Rectal smooth muscle tissue (tissue), 1 donor: ENCODE results near the gene PLEKHG7.
"Not testable (repeated sequence)": the region's sequence is repeated elsewhere in the genome, so short reads cannot be mapped to it uniquely, and the experiment has no call there.

Experiments
- H3K27ac ChIP-seq: one replicate; pipeline ENCODE4 v1.7.0; 2013; ENCODE audit warnings: low read depth, low read length, inconsistent platforms
- H3K27me3 ChIP-seq: one replicate; pipeline ENCODE4 v1.7.0; 2013; ENCODE audit warnings: low read length; ENCODE audit not compliant: control insufficient read depth, insufficient read depth
- H3K36me3 ChIP-seq: one replicate; pipeline ENCODE4 v1.7.0; 2013; ENCODE audit warnings: low read length; ENCODE audit not compliant: control insufficient read depth, insufficient read depth
- H3K4me1 ChIP-seq: one replicate; pipeline ENCODE4 v1.7.0; 2013; ENCODE audit warnings: low read length; ENCODE audit not compliant: control insufficient read depth, insufficient read depth
- H3K4me3 ChIP-seq: one replicate; pipeline ENCODE4 v1.7.0; 2013; ENCODE audit warnings: low read length
- H3K9ac ChIP-seq: one replicate; pipeline ENCODE4 v1.7.0; 2013; ENCODE audit warnings: low read length

The PLEKHG7 gene, protein sequence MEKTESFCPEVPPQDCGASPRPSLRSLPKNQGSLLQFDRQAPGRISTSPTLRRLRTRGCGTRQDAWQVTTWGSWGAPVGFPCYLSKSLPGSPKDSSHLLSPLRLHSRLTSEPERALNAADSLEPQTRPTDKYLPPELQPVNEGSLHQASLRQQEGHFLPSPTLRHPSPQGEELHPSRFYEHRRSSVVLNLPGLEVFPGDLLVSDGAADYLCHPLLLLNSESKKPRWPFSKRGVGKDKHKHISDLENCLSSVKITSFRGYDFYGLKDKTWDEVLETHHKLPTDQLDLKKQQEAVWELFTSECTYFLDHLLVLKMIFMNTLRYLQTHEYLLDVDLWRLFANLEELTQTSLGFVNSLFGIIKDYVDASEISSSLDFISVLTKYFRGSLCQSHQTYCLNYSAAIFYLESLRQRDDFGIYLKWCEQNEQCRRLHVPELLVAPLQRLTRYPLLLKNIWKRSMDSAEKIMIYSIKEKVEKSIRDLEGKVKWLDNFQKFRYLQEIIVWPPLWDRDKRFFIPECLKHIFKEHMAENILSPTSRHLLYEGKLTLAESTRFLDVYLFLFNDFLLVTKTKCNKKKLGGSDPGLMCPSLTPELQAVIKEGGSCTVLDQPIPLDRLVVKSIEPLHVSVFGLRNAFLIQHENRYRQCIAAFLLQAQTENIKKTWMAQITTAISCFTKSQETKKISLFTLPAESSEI

DNA sequence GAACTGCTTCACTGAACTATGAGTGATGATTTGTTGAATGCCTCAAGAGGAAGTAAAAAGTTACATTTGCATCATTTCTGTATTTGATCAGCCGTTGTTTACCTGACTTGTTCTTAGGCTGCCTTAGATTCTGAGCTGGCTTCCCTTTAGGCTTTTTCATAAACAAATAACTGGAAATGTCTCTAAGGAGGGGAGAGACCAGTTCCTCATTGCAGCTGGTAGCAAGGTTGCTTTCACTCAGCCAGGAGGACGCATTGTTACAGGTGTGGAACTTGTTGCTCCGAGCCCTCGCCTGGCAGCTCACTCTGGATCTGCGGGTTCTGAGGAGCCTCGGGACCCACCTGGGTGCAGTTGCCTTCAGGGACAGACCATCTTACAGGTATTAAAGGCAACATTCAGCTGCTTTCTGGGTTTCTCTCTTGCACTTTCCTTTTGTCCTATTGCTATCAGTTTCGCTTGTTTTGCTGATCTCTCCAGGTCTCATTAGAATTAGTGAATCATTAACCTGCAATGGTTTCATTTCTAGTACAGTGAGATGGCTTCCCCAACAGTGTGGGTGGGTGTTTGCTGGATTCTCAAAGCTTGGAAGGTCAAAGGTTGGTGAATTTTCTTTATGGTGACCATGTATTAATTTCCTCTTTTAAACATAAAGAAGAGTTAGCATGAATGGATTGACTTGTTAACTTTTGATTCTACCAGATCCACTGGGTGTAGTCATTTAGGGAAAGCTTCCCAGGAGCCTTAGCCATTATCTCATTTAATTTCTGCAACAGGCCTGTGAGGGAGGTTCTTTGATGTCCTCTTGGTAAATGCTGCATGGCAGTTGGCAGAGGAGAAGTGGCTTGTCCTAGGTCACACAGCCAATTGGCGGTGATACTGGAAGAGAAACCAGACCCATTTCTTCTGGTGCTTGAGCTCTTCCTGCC, at the start of gene PLEKHG7:
Gene PLEKHG7, plus strand, starts transcription at position 236 of the 926 bp plus-strand sequence. CDS start 3,643 bp downstream, outside the sequence.
- H3K4me3 ChIP-seq: peak within 1 kb of the TSS; percentile 62
- H3K4me1 ChIP-seq: no peaks in the 10 kb centered on the region
- no peak within 1 kb of the TSS for H3K27ac ChIP-seq
- no peak within 1 kb of the TSS for H3K9ac ChIP-seq
- no peaks in the 10 kb centered on the region for H3K36me3 ChIP-seq
- no peaks in the 10 kb centered on the region for H3K27me3 ChIP-seq

DNA sequence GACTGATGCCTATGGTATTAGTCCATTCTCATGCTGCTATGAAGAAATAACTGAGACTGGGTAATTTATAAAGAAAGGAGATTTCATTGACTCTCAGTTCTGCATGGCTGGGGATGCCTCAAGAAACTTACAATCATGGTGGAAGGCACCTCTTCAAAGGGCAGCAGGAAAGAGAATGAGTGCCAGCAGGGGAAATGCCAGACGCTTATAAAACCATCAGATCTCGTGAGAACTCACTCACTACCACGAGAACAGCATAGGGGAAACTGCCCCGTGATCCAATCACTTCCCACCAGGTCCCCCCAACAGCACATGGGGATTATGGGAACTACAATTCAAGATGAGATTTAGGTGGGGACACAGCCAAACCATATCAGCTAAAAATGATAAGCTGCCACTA, 48.5 kb upstream of the PLEKHG7 start:
- not testable (repeated sequence) for H3K36me3 ChIP-seq, H3K4me3 ChIP-seq, H3K9ac ChIP-seq, H3K27ac ChIP-seq, H3K4me1 ChIP-seq, H3K27me3 ChIP-seq

DNA sequence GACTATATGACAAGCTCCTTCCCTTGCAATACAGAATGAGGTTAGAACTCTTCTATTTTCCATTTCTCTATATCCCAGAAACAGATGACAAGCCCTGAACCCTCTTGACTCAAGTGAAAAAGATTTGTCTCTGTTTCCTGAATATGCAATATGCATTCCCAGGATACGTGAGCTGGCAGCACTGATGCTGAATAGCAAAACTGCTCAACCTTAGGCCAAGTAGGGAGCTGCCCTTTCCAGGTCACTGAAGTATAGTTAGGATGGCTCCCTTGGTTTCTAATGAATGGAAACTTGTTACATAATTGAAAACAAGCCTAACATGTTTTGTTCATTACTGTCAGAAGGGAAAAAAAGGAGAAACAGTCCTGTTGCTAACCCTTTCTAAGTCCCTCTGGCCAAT, 47.9 kb upstream of the PLEKHG7 start:
- no peaks in the 10 kb centered on the region for H3K36me3 ChIP-seq
- no peak overlapping the region for H3K9ac ChIP-seq
- H3K27ac ChIP-seq: no peak overlapping the region
- no peaks in the 10 kb centered on the region for H3K4me1 ChIP-seq
- no peak overlapping the region for H3K4me3 ChIP-seq
- H3K27me3 ChIP-seq: no peaks in the 10 kb centered on the region

DNA sequence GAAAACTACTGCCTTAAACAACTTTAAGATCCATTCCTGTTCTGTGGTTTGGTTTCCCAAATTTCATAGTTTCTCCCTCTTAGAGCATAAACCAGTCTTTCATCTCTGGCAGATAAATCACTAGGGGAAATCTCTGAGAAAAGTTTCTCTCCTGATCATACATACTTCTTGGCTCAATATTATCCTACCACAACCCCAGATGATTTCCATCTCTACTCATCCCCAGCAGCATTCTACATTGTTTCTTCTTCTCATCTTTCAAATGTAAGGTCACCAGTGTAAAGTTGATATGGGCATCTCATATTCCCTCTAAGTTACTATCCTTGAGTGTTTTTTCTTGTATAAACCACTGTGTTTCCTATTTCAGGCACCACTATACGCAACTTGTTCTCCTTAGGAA, 45.9 kb upstream of the PLEKHG7 start:
- Histone ChIP-seq H3K27ac (no peak overlapping the region), H3K27me3 (no peaks in the 10 kb centered on the region), H3K4me1 (no peaks in the 10 kb centered on the region), H3K4me3 (no peak overlapping the region), H3K9ac (no peak overlapping the region), H3K36me3 (no peaks in the 10 kb centered on the region)

DNA sequence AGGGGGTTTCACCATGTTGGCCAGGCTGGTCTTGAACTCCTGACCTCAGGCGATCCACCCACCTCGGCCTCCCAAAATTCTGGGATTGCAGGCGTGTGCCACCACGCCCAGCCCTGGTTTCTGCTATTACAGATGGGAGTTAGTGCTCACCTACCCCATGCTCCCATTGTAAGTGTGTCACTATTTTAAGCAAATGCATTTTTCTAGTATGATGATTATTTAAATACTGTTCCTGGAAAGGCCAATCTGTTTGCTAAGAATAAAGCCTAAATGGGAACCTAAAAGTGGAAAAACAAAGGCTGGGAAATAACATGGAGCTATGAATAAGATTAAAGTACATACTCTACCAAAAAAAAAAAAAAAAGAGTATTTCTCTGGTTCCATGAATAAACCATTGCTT, 45.0 kb upstream of the PLEKHG7 start:
- no peak overlapping the region for H3K4me3 ChIP-seq
- H3K9ac ChIP-seq: no peak overlapping the region
- no peaks in the 10 kb centered on the region for H3K36me3 ChIP-seq
- H3K27me3 ChIP-seq: no peaks in the 10 kb centered on the region
- no peak overlapping the region for H3K27ac ChIP-seq
- H3K4me1 ChIP-seq: no peaks in the 10 kb centered on the region

DNA sequence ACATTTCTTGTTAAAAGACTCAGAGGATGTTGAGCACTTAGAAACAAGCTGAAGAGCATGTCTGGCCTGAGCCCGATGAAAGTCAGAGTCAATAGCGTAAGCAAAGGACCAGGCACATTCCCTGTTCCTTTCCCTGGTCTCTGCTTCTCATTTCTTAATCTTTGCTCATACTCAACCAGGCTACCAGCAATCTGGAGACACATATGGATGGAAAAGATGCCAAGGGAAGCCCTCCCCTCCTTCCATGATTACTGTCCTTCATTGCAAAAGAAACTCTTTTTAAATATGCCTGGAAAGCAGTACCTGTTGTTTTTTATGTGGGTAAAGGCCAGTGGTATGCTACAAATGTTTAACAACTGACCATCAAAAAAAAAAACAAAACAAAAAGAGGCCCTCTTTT, 44.2 kb upstream of the PLEKHG7 start:
- Histone ChIP-seq H3K27ac (no peak overlapping the region), H3K4me1 (no peaks in the 10 kb centered on the region), H3K36me3 (no peaks in the 10 kb centered on the region)

DNA sequence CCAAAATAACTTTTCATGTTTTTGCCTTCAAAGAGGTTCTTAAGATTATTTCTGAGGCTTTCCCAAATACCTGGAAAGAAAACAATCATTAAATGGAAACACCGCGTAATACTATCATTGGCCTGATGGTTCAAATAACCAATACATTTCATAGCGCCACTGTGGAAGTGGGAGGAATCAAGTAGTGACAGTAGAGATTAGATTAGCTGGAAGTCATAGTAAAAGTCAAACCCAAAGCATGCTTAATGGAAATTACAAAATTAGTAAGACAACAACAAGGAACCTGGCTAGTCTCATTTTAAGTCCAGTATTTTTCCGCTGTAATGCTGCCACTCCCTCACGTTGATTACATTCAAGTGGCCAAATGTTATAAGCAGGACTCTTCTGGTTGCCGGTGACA, 41.5 kb upstream of the PLEKHG7 start:
- Histone ChIP-seq H3K27me3 (no peaks in the 10 kb centered on the region), H3K27ac (no peak overlapping the region), H3K4me1 (no peaks in the 10 kb centered on the region), H3K4me3 (no peak overlapping the region), H3K36me3 (no peaks in the 10 kb centered on the region), H3K9ac (no peak overlapping the region)

More for the DNA sequence above, 44.2 kb upstream of the PLEKHG7 start:
- Histone ChIP-seq H3K4me3 (no peak overlapping the region), H3K27me3 (no peaks in the 10 kb centered on the region), H3K9ac (no peak overlapping the region)

DNA sequence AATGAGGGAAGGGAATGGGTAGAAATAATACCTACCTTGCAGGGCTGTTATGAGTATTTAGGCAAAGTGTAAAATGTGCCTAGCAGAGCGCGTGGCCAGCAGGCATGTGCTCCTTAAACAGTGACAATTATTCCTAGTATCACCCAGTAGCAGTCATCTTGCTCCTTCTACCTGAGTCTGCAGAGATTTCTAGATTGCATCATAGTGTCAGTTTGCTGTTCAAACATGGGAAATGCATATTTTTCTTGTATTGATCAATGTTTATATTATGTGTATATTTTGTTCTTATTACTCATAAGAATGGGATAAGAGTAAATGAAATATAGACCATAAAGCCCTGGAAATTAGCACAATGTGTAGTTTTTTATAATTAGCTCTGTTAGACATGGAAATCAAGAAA, 37.3 kb upstream of the PLEKHG7 start:
- Histone ChIP-seq H3K27me3 (no peaks in the 10 kb centered on the region), H3K4me3 (no peak overlapping the region), H3K4me1 (no peaks in the 10 kb centered on the region), H3K27ac (no peak overlapping the region), H3K9ac (no peak overlapping the region), H3K36me3 (no peaks in the 10 kb centered on the region)

DNA sequence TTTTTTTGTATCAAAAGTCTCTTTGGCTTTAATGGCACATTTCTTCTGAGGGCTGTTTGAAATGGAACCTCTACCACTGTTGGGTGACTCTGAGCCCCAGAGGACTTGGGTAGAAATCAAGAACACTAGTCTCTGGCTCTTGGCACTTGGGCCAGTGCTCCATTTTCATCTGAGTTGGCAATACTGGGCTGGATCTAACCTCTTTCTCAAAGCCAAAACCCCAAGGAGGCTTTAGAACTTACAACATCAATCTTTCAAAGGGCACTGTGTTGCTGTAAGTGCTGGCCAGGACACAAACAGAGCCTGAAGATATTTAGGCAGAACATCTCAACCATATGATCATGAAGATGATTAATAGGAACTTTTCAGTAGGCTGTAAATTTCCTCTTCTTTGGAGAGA, 34.0 kb upstream of the PLEKHG7 start:
- H3K27ac ChIP-seq: no peak overlapping the region
- no peak overlapping the region for H3K4me3 ChIP-seq
- H3K27me3 ChIP-seq: no peaks in the 10 kb centered on the region
- H3K4me1 ChIP-seq: no peaks in the 10 kb centered on the region
- H3K9ac ChIP-seq: no peak overlapping the region
- H3K36me3 ChIP-seq: no peaks in the 10 kb centered on the region

DNA sequence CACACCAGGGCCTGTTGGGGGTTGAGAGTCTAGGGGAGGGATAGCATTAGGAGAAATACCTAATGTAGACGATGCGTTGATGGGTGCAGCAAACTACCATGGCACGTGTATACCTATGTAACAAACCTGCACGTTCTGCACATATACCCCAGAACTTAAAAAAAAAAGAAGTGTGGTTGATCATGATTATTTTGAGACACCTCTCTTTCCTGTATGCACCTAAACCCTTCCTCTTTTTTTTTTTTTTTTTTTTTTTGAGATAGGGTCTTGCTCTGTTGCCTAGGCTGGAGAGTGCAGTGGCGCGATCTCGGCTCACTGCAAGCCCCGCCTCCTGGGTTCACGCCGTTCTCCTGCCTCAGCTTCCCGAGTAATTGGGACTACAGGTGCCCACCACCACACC, 31.3 kb upstream of the PLEKHG7 start:
- H3K27me3 ChIP-seq, H3K4me1 ChIP-seq: not testable (repeated sequence)

DNA sequence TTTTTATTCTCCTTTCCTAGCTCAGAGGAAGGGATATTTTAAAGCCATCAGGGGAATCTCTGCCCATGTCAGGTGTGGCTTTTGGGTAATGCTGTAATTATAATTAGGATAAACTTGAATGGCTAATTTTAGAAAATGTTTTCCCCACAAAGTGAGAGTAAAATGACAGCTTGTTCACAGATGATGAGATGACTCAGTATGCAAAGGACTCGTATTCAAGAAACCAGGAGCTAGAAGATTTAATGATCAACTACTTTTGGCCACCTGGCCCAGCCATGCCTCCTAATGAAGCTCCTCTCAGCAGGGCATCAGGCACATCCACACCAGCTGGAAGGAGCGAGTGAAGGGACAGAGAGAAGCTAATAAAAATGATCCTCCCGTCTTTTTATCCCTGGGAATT, 29.0 kb upstream of the PLEKHG7 start:
- Histone ChIP-seq H3K4me3 (no peak overlapping the region), H3K36me3 (no peaks in the 10 kb centered on the region), H3K27me3 (no peaks in the 10 kb centered on the region), H3K27ac (no peak overlapping the region), H3K9ac (no peak overlapping the region), H3K4me1 (no peaks in the 10 kb centered on the region)

More for the DNA sequence above, 31.3 kb upstream of the PLEKHG7 start:
- not testable (repeated sequence) for H3K36me3 ChIP-seq, H3K9ac ChIP-seq, H3K4me3 ChIP-seq, H3K27ac ChIP-seq

DNA sequence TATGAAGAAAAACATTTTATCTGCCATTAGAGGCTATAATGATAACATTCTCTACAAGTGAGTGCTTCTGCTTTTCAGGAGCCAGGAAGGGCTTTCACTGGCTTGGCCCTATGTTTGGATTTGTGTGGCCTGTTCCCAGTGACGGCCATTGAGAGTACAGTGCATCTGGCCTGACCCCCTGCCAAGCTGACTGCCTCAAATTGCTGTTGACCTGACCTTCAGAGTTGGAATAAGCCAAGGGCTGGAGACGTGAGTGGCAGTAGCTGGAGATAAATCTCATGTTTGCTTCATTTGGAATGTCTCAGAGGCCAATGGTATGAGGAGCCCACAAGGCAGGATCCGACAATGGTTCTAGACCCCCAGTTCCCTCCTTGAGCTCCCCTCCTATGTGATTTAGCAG, 28.3 kb upstream of the PLEKHG7 start:
- H3K4me3 ChIP-seq: no peak overlapping the region
- H3K9ac ChIP-seq: no peak overlapping the region
- no peaks in the 10 kb centered on the region for H3K27me3 ChIP-seq
- H3K27ac ChIP-seq: no peak overlapping the region
- H3K4me1 ChIP-seq: no peaks in the 10 kb centered on the region
- H3K36me3 ChIP-seq: no peaks in the 10 kb centered on the region
